Neural cell (in vitro differentiated cells): ENCODE results near the gene AMPH. TPM values are rescaled to one million over a fixed set of nuclear protein-coding genes. Genes with fewer than 3 reads are reported as not detected.

Experiments
- H2AFZ ChIP-seq: fragments of 200-600, 300-800 bp; sonication (generic), shearing (Covaris generic); 2 replicates; pipeline ENCODE4 v1.6.0; 2014; ENCODE audit warnings: low read depth, mild to moderate bottlenecking, antibody characterized with exemption, low read length, moderate library complexity
- H3F3A ChIP-seq: fragments of 200-600 bp; shearing (Covaris generic); 2 replicates; pipeline ENCODE4 v1.6.1; 2016; ENCODE audit warnings: mild to moderate bottlenecking, moderate library complexity, mixed read lengths, antibody characterized with exemption, low read length; ENCODE audit not compliant: insufficient read depth, poor library complexity, severe bottlenecking
- H3K27ac ChIP-seq: fragments of 200-600, 300-800 bp; sonication (generic), shearing (Covaris generic); 2 replicates; pipeline ENCODE4 v1.5.1; 2014; ENCODE audit warnings: mild to moderate bottlenecking, low read length, moderate library complexity
- H3K27me3 ChIP-seq: fragments of 300-800, 200-600 bp; sonication (generic), shearing (Covaris generic); 2 replicates; pipeline ENCODE4 v1.6.0; 2014; ENCODE audit warnings: mild to moderate bottlenecking, low read depth, low read length, moderate library complexity; ENCODE audit not compliant: insufficient read depth
- H3K36me3 ChIP-seq: fragments of 300-800, 200-600 bp; sonication (generic), shearing (Covaris generic); 2 replicates; pipeline ENCODE4 v1.5.1; 2014; ENCODE audit warnings: mild to moderate bottlenecking, antibody characterized with exemption, low read length, moderate library complexity; ENCODE audit not compliant: insufficient read depth
- H3K4me2 ChIP-seq: fragments of 300-800, 200-600 bp; sonication (generic), shearing (Covaris generic); 2 replicates; pipeline ENCODE4 v1.6.0; 2014; ENCODE audit warnings: mild to moderate bottlenecking, low read length
- H3K4me3 ChIP-seq: fragments of 300-800, 200-600 bp; sonication (generic), shearing (Covaris generic); 2 replicates; pipeline ENCODE4 v1.5.1; 2014; ENCODE audit warnings: mild to moderate bottlenecking, low read length, moderate library complexity
- H3K79me2 ChIP-seq: fragments of 200-600 bp; shearing (Covaris generic); replicated peaks from 2 replicates; pipeline ENCODE4 v1.6.0; 2014; ENCODE audit warnings: mild to moderate bottlenecking, low read length, moderate library complexity; ENCODE audit not compliant: insufficient read depth
- H3K9ac ChIP-seq: fragments of 300-800, 200-600 bp; sonication (generic), shearing (Covaris generic); 2 replicates; pipeline ENCODE4 v1.6.1; 2016; ENCODE audit warnings: mild to moderate bottlenecking, low read length, mixed read lengths
- H3K9me2 ChIP-seq: fragments of 200-600 bp; shearing (Covaris generic); 2 replicates; pipeline ENCODE4 v1.6.1; 2016; ENCODE audit warnings: mild to moderate bottlenecking, low read length, mixed read lengths; ENCODE audit not compliant: insufficient read depth
- H3K9me3 ChIP-seq: fragments of 200-600, 300-800 bp; sonication (generic), shearing (Covaris generic); 2 replicates; pipeline ENCODE4 v1.6.1; 2016; ENCODE audit warnings: mild to moderate bottlenecking, mixed run types, low read length, moderate library complexity, mixed read lengths
- H4K20me1 ChIP-seq: fragments of 200-600 bp; shearing (Covaris generic); 2 replicates; pipeline ENCODE4 v1.6.1; 2016; ENCODE audit warnings: mild to moderate bottlenecking, mixed run types; ENCODE audit not compliant: insufficient read depth
- CTCF ChIP-seq: fragments of 450-650 bp; IDR thresholded peaks from 2 replicates; pipeline ENCODE4 v1.5.1; 2014; ENCODE audit warnings: antibody characterized with exemption, mild to moderate bottlenecking, moderate library complexity; ENCODE audit not compliant: poor library complexity, severe bottlenecking
- EP300 ChIP-seq: fragments of 450-650 bp; conservative IDR thresholded peaks from 2 replicates; pipeline ENCODE4 v1.6.1; 2014; ENCODE audit warnings: antibody characterized with exemption, mild to moderate bottlenecking, moderate library complexity; ENCODE audit not compliant: poor library complexity, severe bottlenecking
- EZH2 ChIP-seq: fragments of 200-600, 300-800 bp; shearing (Covaris generic), sonication (generic); IDR thresholded peaks from 2 replicates; pipeline ENCODE4 v1.6.1; 2014; ENCODE audit warnings: antibody characterized with exemption, low read length, borderline replicate concordance, mild to moderate bottlenecking; ENCODE audit not compliant: insufficient read depth, poor library complexity, severe bottlenecking
- MXI1 ChIP-seq: fragments of 450-650 bp; conservative IDR thresholded peaks from 2 replicates; pipeline ENCODE4 v1.6.1; 2014; ENCODE audit warnings: antibody characterized with exemption, mild to moderate bottlenecking; ENCODE audit not compliant: poor library complexity, severe bottlenecking
- POLR2AphosphoS5 ChIP-seq: IDR thresholded peaks from 2 replicates; pipeline ENCODE4 v1.6.1; 2012
- RAD21 ChIP-seq: fragments of 450-650 bp; conservative IDR thresholded peaks from 2 replicates; pipeline ENCODE4 v1.6.1; 2014; ENCODE audit warnings: antibody characterized with exemption, mild to moderate bottlenecking, moderate library complexity
- REST ChIP-seq: IDR thresholded peaks from 2 replicates; pipeline ENCODE4 v1.6.1; 2012; ENCODE audit warnings: borderline replicate concordance
- SMC3 ChIP-seq: fragments of 450-650 bp; conservative IDR thresholded peaks from 2 replicates; pipeline ENCODE4 v1.6.1; 2014; ENCODE audit warnings: antibody characterized with exemption, mild to moderate bottlenecking, moderate library complexity; ENCODE audit not compliant: poor library complexity
- TAF1 ChIP-seq: IDR thresholded peaks from 2 replicates; pipeline ENCODE4 v1.6.1; 2012; ENCODE audit warnings: low read depth
- polyA plus RNA-seq: library from polyadenylated mRNA; depleted of rRNA; stranded (reverse); fragments of >200 nt; gene quantifications from 2 replicates; pipeline ENCODE4 v1.2.3, GENCODE V29; 2014

AMPH gene
- polyA plus RNA-seq, 1 donor from 2014 or later, result 33.7 TPM

GRCh38 chr7:38393874-38394273 lies 237.3 kb downstream of the AMPH start:
- no peaks in the 10 kb centered on the region for H3F3A ChIP-seq
- no peaks in the 10 kb centered on the region for H4K20me1 ChIP-seq
- no peak overlapping the region for H2AFZ ChIP-seq
- no peaks in the 10 kb centered on the region for H3K27me3 ChIP-seq
- no peak overlapping the region for H3K9ac ChIP-seq
- no peak overlapping the region for H3K4me3 ChIP-seq
- no peaks in the 10 kb centered on the region for H3K36me3 ChIP-seq
- H3K79me2 ChIP-seq, result no peaks in the 10 kb centered on the region
- no peaks in the 10 kb centered on the region for H3K9me3 ChIP-seq
- no peak overlapping the region for H3K4me2 ChIP-seq
- no peak overlapping the region for H3K27ac ChIP-seq
- TF ChIP-seq SMC3, result no peak
- no peak for TF ChIP-seq TAF1
- TF ChIP-seq EZH2, result no peak
- no peak for TF ChIP-seq CTCF
- TF ChIP-seq EP300, result no peak
- TF ChIP-seq MXI1, result no peak
- TF ChIP-seq RAD21, result no peak
- TF ChIP-seq POLR2AphosphoS5, result no peak
- TF ChIP-seq REST, result no peak
- H3K9me2 ChIP-seq, result no peaks in the 10 kb centered on the region

- Histone ChIP-seq H3K36me3 (no peaks in the 10 kb centered on the region), H3K9me2 (no peaks in the 10 kb centered on the region), H4K20me1 (no peaks in the 10 kb centered on the region), H2AFZ (no peak overlapping the region), H3K4me2 (no peak overlapping the region), H3K79me2 (no peaks in the 10 kb centered on the region), H3F3A (no peaks in the 10 kb centered on the region), H3K9me3 (no peaks in the 10 kb centered on the region), H3K4me3 (no peak overlapping the region), H3K27ac (no peak overlapping the region), H3K9ac (no peak overlapping the region), H3K27me3 (no peaks in the 10 kb centered on the region)
- no peak for TF ChIP-seq TAF1
Observed at GRCh38 chr7:38391751-38392150, 239.4 kb downstream of the AMPH start.

GRCh38 chr7:38385682-38386081 lies 245.5 kb downstream of the AMPH start:
- no peaks in the 10 kb centered on the region for H3K9me2 ChIP-seq
- H4K20me1 ChIP-seq, result no peaks in the 10 kb centered on the region
- no peaks in the 10 kb centered on the region for H3F3A ChIP-seq
- no peaks in the 10 kb centered on the region for H3K36me3 ChIP-seq
- H2AFZ ChIP-seq, result no peak overlapping the region
- no peaks in the 10 kb centered on the region for H3K27me3 ChIP-seq
- no peaks in the 10 kb centered on the region for H3K9me3 ChIP-seq
- H3K79me2 ChIP-seq, result no peaks in the 10 kb centered on the region
- no peak overlapping the region for H3K4me2 ChIP-seq
- H3K9ac ChIP-seq, result no peak overlapping the region
- H3K4me3 ChIP-seq, result no peak overlapping the region
- TF ChIP-seq CTCF (no peak), RAD21 (no peak), SMC3 (no peak), POLR2AphosphoS5 (no peak), EZH2 (no peak), MXI1 (no peak), REST (no peak)
- H3K27ac ChIP-seq, result no peak overlapping the region
